Endothelial cell of umbilical vein (primary cell): Measurements from ENCODE around the gene OR56B4.

ENCODE experiments used
- EZH2 ChIP-seq: IDR thresholded peaks from 2 replicates; pipeline ENCODE4 v1.6.1; 2012; ENCODE audit warnings: borderline replicate concordance, low read depth, mild to moderate bottlenecking, moderate library complexity, low read length, inconsistent platforms; ENCODE audit not compliant: severe bottlenecking
- FOS ChIP-seq: IDR thresholded peaks from 2 replicates; pipeline ENCODE4 v1.6.1; 2011; ENCODE audit warnings: mild to moderate bottlenecking, low read length, moderate library complexity, borderline replicate concordance; ENCODE audit not compliant: insufficient read depth
- JUN ChIP-seq: IDR thresholded peaks from 2 replicates; pipeline ENCODE4 v1.6.1; 2011; ENCODE audit warnings: borderline replicate concordance, low read depth; ENCODE audit not compliant: insufficient read length, insufficient read depth
- MYC ChIP-seq: IDR thresholded peaks from one replicate; pipeline ENCODE4 v1.6.1; 2011; ENCODE audit warnings: mild to moderate bottlenecking, low read depth, low read length
- POLR2A ChIP-seq: IDR thresholded peaks from 2 replicates; pipeline ENCODE4 v1.6.1; 2012; ENCODE audit warnings: low read depth, mild to moderate bottlenecking, control low read depth, low read length
- POLR2AphosphoS5 ChIP-seq: IDR thresholded peaks from 2 replicates; pipeline ENCODE4 v1.6.1; 2012; ENCODE audit warnings: low read depth, mild to moderate bottlenecking, control low read depth, low read length, moderate library complexity; ENCODE audit not compliant: insufficient read depth
- TF ChIP-seq, protein P1 (sequence below), 2 donors: IDR thresholded peaks; 1 replicate in 1 of 2; 2 replicates in 1 of 2; pipeline ENCODE4 v1.5.1; 2011; ENCODE audit warnings: low read length in 2 of 2, mild to moderate bottlenecking in 2 of 2, moderate library complexity in 2 of 2, control low read depth in 1 of 2, inconsistent platforms in 1 of 2, low read depth in 1 of 2; ENCODE audit not compliant: insufficient read depth in 1 of 2; ENCODE audit errors: extremely low read depth in 1 of 2
- TF ChIP-seq, protein P2 (sequence below): IDR thresholded peaks from 2 replicates; pipeline ENCODE4 v1.6.1; 2011; ENCODE audit not compliant: insufficient read depth, insufficient read length

DNA sequence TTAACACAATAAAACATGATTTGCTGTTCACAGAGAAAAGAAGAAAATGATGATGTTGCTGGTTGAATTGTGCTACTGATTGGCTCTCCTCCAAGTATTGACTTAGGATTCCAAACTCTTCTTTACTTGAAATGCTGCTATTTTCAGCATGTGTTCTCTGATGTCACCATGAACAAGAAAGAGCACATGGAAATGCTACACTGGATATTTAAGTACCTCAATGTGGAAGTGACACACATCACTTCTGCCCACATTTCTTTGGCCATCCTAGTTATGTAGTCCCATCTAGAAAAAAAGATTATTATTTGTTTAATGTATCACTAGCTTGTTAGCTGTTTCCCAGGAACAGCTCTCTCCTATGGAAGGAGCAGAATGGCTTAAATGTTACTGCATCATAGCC lies 35.5 kb downstream of the OR56B4 start:
- TF ChIP-seq POLR2A (no peak), EZH2 (no peak), POLR2AphosphoS5 (no peak), FOS (no peak), JUN (no peak), MYC (no peak)
- TF ChIP-seq, protein P1, sequence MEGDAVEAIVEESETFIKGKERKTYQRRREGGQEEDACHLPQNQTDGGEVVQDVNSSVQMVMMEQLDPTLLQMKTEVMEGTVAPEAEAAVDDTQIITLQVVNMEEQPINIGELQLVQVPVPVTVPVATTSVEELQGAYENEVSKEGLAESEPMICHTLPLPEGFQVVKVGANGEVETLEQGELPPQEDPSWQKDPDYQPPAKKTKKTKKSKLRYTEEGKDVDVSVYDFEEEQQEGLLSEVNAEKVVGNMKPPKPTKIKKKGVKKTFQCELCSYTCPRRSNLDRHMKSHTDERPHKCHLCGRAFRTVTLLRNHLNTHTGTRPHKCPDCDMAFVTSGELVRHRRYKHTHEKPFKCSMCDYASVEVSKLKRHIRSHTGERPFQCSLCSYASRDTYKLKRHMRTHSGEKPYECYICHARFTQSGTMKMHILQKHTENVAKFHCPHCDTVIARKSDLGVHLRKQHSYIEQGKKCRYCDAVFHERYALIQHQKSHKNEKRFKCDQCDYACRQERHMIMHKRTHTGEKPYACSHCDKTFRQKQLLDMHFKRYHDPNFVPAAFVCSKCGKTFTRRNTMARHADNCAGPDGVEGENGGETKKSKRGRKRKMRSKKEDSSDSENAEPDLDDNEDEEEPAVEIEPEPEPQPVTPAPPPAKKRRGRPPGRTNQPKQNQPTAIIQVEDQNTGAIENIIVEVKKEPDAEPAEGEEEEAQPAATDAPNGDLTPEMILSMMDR (IDR thresholded peaks at IDR 0.05; ENCODE audit: extremely low read depth in 1 of 2, insufficient read depth in 1 of 2, low read depth in 1 of 2, low read length in 2 of 2) = no peak
- TF ChIP-seq, protein P2, sequence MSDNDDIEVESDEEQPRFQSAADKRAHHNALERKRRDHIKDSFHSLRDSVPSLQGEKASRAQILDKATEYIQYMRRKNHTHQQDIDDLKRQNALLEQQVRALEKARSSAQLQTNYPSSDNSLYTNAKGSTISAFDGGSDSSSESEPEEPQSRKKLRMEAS = no peak
